Measurements from ENCODE around the gene S100G.
"Not testable (repeated sequence)": the region's sequence is repeated elsewhere in the genome, so short reads cannot be mapped to it uniquely, and the experiment has no call there.

S100G gene

DNA sequence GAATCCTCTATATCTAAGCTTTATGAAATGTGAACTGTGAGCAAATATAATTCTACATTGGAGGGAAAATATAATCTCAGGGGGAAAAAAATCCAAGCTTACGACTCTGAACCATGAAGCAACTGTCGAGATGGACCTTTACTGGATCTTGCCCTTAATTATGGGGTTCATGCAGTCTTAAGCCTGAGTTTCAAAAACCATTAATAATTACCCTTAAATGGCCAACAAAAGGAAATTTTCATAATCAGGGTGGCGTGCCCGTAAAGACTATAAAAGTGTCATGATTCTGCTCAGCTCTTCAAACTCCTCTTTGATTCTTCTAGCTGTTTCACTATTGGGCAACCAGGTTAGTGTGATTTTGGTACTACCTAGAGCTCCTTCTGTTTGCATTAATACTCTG lies at the start of gene S100G:
TSS of gene S100G (plus strand) at position 301 of the 400 bp plus-strand sequence. CDS start 849 bp downstream, outside the sequence.
- DNase-seq (ENCODE audit: low read depth in 2 of 2), result no peak

GRCh38 chrX:16601885-16602284 lies 48.1 kb upstream of the S100G start:
- no peak for DNase-seq (ENCODE audit: low read depth in 2 of 2)

DNA sequence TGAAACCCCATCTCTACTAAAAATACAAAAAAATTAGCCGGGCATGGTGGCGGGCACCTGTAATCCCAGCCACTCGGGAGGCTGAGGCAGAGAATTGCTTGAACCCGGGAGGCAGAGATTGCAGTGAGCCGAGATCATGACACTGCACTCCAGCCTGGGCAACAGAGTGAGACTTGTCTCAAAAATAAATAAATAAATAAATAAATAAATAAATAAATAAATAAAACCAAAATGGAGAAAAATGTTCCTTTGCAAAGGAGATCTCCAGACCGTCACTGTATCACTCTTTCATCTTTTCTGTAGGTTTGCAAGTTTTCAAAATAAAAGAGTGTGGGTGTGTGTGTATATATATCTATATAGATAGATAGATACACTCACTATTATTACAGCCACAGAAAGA lies 46.7 kb upstream of the S100G start:
- DNase-seq (ENCODE audit: low read depth in 2 of 2), result not testable (repeated sequence)

DNA sequence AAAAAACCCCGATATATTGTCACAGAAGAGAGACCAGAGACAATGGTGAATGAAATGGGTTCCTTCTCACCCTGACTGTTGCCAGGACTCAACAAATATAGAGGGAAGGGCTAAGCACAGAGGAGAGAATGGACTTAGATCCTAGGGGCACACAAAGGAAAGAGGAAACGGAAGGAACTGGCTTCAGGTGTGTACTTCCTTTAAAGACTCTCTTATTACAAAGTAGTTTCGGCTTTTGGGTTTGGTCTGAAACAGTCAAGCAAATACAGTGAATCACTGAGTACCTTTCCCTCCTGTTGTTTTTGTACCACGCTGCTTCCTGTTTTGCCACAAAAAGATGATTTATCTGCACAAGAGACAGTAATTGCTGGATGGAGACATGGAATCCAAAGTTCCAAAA lies 46.1 kb upstream of the S100G start:
- DNase-seq (ENCODE audit: low read depth in 2 of 2), result no peak

DNA sequence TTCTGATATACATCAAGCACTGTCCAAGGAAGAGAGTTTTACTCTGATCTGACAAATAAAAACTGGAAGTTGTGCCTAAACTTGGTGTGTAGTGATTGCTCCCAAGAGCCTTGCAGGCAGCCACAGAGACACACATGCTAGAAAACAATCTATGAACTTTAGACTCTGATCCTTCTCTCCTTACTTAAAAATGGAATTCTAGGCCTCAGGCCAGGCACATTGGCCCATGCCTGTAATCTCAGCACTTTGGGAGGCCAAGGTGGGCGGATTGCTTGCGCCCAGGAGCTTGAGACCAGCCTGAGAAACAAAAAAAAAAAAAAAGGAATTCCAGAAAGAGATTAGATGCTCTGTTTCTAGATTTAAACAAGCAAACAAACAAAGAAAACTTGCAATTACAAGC lies 45.6 kb upstream of the S100G start:
- DNase-seq (ENCODE audit: low read depth in 2 of 2), result no peak

- no peak for DNase-seq (ENCODE audit: low read depth in 2 of 2)
Measured at GRCh38 chrX:16606142-16606720, 43.7 kb upstream of the S100G start.

GRCh38 chrX:16610121-16610621 lies 39.8 kb upstream of the S100G start:
- DNase-seq (ENCODE audit: low read depth in 2 of 2), result no peak

DNA sequence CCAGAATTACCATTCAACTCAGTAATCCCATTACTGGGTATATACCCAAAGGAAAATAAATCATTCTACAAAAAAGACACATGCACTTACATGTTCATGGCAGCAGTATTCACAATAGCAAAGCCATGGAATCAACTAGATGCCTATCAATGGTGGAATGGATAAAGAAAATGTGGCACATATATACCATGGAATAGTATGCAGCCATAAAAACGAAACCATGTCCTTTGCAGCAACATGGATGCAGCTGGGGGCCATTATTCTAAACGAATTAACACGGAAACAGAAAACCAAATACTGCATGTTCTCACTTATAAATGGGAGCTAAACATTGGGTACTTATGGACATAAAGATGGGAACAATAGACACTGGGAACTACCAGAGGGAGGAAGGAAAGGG lies 39.3 kb upstream of the S100G start:
- DNase-seq (ENCODE audit: low read depth in 2 of 2), result not testable (repeated sequence)

DNA sequence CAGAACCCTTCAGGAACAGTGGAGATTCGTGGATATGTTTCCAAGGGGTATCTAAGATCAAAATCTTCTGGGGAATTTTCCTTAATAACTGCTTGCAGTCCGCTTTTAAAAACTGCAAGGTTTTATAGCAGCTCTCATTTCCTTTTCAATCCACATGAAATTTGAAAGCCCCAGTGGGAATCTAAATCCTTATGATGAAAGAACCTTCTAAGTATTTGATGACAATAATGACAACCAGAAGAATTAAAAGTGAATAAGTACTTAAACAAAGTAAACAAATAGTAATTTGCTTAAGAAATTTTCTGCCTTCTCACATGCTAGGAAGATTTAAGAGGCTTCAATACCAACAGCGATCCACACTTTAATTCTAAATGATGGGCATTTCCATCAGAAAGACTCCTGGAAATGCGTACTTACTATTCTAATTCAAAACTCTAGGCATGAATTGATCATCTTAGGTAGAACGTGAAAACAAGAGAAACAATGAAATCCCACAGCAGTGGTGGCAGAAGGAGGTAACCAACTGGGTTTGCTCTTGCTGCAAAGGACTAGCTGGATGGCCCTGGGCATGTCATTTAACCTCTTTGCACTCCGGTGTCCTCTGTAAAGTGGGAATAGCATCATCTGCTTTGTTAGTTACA lies 37.6 kb upstream of the S100G start:
- DNase-seq (ENCODE audit: low read depth in 2 of 2), result no peak

- DNase-seq (ENCODE audit: low read depth in 2 of 2), result no peak
Measured at GRCh38 chrX:16617382-16617781, 32.6 kb upstream of the S100G start.

DNA sequence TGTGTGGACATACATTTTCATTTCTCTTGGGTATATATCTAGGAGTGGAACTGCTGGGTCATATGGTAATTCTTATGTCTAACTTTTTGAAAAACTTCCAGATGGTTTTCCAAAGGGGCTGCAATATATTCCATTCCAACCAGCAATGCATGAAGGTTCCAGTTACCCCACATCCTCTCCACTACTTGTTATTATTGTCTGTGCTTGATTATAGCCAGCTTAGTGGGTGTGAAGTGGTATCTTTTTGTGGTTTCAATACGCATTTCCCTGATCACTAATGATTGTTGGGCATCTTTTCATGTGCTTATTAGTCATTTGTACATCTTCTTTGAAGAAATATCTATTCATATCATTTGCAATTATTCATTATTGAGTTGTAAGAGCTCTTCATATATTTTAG lies 31.5 kb upstream of the S100G start:
- DNase-seq (ENCODE audit: low read depth in 2 of 2), result no peak

DNA sequence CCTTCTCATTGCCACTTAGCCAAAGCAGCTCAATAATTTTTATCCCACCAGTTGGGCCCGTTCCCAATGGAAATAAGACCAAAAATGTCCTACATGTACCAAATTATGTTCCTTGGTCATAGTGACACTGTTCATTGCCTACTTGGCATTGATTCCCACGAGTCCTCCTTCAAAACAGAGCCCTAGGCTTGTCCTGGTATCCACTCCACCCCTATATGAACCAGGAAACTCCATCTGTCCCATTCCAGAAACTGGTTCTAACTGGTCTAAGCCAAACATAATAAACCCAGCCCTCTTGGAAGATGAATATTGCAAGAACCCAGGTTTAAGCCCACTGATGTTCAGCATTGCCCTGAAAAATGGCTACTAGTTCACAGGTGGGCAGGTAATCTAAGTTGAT lies 30.9 kb upstream of the S100G start:
- no peak for DNase-seq (ENCODE audit: low read depth in 2 of 2)

GRCh38 chrX:16628511-16628910 lies 21.4 kb upstream of the S100G start:
- not testable (repeated sequence) for DNase-seq (ENCODE audit: low read depth in 2 of 2)

- DNase-seq (ENCODE audit: low read depth in 2 of 2), result no peak
Measured at GRCh38 chrX:16628946-16629595, 20.9 kb upstream of the S100G start.

DNA sequence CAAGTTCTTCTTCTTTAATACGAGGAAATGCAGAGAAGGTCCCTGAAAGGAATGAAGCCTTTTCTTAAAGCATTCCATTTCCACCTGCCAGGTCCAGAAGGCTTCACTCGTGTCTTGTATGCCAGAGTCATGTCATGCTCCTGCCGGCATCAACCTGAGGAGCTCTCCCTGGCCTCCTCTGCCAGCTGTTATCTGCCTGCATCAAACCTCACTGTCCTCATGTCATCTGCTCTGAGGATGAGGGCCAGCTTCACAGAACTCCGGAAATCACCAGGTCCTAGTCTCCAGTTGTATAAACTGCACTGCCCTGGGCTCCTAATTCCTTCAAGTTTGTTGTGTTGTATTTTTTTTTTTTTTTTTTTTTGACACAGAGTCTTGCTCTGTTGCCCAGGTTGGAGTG lies 20.0 kb upstream of the S100G start:
- DNase-seq (ENCODE audit: low read depth in 2 of 2), result no peak

- DNase-seq (ENCODE audit: low read depth in 2 of 2), result no peak
Measured at GRCh38 chrX:16633754-16634153, 16.2 kb upstream of the S100G start.

DNA sequence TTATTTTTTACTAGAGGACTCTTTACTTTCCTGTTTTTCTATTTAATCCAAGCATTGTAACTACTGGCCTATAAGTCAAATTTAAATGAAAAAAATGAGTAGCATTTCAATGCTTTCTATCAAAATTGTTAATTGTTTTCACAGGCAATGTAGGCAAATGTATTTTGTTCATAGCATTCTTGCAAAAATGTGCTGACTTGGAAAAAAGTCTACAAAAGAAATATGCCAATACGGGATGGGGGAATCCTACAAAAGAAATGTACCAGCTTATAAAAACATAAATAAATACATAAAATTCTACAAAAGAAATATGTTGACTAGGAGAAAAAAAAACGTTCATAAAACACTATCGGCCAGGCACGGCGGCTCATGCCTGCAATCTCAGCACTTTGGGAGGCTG lies 14.9 kb upstream of the S100G start:
- no peak for DNase-seq (ENCODE audit: low read depth in 2 of 2)

GRCh38 chrX:16635596-16635995 lies 14.4 kb upstream of the S100G start:
- DNase-seq (ENCODE audit: low read depth in 2 of 2), result no peak

DNA sequence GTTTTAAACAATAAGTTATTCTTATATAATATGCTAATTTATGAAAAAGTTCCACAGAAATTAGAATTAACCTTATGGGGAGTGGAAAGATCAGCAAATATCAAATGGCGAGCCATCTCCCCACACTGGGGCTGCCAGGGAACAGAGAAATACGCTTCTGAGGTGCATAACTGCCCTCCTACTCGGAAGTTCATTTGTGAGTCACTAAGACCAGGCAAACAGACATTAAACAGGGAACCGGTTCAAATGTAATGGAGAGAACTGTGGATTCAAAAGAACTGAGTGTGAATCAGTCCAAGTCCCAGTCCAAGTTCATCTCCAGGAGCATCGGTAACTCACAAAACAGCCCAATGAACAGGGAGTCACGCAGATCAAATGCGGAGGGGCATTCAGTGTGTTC lies 11.4 kb upstream of the S100G start:
- DNase-seq (ENCODE audit: low read depth in 2 of 2), result no peak

GRCh38 chrX:16639966-16640365 lies 10.0 kb upstream of the S100G start:
- DNase-seq (ENCODE audit: low read depth in 2 of 2), result no peak

DNA sequence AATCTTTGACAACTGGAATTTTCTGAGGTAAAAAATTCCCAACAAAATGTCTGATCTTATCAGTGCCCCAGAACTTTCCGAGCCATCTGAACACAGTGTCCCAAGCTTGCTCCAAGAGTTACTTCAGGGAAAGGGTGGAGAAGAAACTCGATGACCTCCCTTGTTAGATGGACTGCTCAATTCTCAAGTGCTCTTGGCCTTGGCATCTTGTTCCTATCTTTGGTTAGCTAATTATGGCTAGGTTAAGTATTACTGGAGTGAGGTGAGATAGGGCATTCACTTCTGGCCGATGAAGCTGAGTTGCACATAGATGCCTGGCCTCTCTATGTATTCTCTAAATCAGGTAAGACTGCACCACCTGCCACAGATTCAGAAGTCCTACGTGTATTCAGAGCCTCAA lies 9.1 kb upstream of the S100G start:
- DNase-seq (ENCODE audit: low read depth in 2 of 2), result no peak

DNA sequence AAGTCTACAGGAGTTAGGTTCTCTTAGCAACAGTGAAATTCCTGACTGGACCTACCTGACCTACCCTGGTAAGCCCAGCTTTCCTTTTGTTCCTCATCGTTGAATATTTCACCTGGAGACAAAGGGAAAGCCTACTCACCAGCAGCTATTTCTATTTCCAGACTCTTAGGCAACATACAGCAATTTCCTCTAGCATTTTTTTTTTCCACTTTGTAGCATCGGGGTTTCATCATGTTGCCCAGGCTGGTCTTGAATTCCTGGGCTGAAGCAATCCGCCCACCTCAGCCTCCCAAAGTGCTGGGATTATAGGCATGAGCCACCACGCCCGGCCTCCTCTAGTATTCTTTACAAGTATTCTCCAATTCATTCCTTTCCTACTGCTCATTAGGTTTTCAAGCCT lies 6.8 kb upstream of the S100G start:
- no peak for DNase-seq (ENCODE audit: low read depth in 2 of 2)

Data from stimulated activated CD8-positive, alpha-beta memory T cell treated with anti-CD3 and anti-CD28 coated beads, Interleukin-15, amount 100 ng/mL, for 48 hours (primary cell).